Measurements from ENCODE around the gene CRYBG3. TPM values are rescaled to one million over a fixed set of nuclear protein-coding genes. Genes with fewer than 3 reads are reported as not detected.

Gene CRYBG3
- total RNA-seq, 2 experiments from 2014 or later, result 2.2 to 2.4 TPM

DNA sequence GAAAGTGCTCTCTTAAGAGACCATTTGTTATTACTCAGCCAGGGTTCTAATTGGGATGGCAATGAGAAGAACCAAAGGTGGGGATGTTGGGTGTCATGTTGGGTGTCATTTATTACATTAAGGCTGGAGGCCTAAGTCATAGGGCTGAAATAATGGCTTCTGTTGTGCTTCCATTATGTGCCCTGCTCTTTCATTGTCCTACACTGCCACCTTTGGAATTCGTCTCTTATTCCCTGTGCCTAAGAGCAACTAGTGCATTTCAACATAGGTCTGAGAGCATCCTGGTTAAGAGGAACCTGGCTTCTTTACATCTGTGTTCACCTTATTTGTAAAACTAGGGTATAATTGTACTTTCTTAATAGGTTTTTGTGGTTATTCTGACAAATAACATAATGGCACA, 118.2 kb downstream of the CRYBG3 start:
- no peaks in the 10 kb centered on the region for H3K27me3 Mint-ChIP-seq

DNA sequence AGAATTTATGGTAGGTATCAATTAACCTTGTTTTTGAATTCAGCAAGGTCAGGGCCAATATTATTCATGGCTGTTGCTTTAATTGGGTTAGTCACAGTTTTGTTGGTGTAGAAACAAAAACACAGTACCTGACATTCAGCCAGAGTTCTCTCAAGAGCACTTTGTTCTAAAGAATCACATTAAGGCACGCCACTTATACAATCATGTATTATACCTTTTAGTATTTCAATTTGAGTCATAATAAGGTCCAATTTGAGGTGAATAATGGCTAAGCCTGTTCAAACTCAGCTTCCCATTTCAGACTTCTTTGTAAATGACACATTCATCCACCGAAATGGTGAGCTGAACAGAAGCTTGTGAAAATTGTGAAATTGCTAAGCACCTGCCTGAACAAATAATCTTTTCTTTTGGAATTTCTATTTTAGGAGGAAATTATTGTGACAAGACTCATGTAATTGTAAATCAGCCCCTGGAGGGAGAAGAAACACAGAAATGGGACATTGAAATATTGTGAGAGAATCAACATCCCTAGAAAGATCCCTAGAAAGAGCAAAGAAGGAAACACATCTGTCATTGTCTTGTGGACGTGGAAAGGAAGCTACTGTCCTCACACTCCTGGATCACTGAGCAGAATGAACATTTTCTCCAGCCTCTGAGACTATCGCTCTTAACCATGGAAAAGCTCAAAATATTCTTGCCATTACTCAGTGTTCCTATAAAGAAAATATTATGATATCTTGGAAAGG, 121.2 kb downstream of the CRYBG3 start:
- no peak overlapping the region for H3K27ac ChIP-seq (ENCODE audit: low read depth in 1 of 2, low read length in 2 of 2)
- H3K4me1 ChIP-seq (ENCODE audit: insufficient read depth, low read length), result no peaks in the 10 kb centered on the region
- ATAC-seq (ENCODE audit: poor library complexity) (no peak), DNase-seq (no peak)
- Mint-ChIP-seq H3K9me3 (no peaks in the 10 kb centered on the region), H3K27ac (no peak overlapping the region), H3K4me1 (ENCODE audit: low read depth) (no peaks in the 10 kb centered on the region), H3K36me3 (ENCODE audit: low read depth) (peaks cover 56% of the 10 kb centered on the region), H3K4me3 (no peak overlapping the region), H3K27me3 (no peaks in the 10 kb centered on the region)
- intact Hi-C loops (cut with DNase I, micrococcal nuclease), result loop anchor here in 1 of 2 experiments (5.0 kb wide), 1 partner anchor 79 kb away; no protein-coding TSS in a partner anchor
- H3K4me3 ChIP-seq (ENCODE audit: low read length), result no peak overlapping the region
- ChIA-PET CTCF (interaction anchor here (1.4 kb wide), 1 partner anchor 122 kb away, joined by 3 read pairs; the partner anchor contains the start of gene CRYBG3), POLR2A (interaction anchor here (1.3 kb wide), 1 partner anchor 121 kb away, joined by 3 read pairs; the partner anchor contains the start of gene CRYBG3)
- H3K36me3 ChIP-seq (ENCODE audit: insufficient read depth, low read length), result peaks cover 52% of the 10 kb centered on the region
- no peaks in the 10 kb centered on the region for H3K9me3 ChIP-seq (ENCODE audit: control insufficient read depth in 1 of 2, insufficient read depth in 1 of 2, low read length in 2 of 2)
- no peaks in the 10 kb centered on the region for H3K27me3 ChIP-seq (ENCODE audit: control insufficient read depth in 1 of 2, insufficient read depth in 2 of 2, low read length in 2 of 2)
- TF ChIP-seq, protein P1, sequence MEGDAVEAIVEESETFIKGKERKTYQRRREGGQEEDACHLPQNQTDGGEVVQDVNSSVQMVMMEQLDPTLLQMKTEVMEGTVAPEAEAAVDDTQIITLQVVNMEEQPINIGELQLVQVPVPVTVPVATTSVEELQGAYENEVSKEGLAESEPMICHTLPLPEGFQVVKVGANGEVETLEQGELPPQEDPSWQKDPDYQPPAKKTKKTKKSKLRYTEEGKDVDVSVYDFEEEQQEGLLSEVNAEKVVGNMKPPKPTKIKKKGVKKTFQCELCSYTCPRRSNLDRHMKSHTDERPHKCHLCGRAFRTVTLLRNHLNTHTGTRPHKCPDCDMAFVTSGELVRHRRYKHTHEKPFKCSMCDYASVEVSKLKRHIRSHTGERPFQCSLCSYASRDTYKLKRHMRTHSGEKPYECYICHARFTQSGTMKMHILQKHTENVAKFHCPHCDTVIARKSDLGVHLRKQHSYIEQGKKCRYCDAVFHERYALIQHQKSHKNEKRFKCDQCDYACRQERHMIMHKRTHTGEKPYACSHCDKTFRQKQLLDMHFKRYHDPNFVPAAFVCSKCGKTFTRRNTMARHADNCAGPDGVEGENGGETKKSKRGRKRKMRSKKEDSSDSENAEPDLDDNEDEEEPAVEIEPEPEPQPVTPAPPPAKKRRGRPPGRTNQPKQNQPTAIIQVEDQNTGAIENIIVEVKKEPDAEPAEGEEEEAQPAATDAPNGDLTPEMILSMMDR (IDR thresholded peaks at IDR 0.05), result no peak

More for the DNA sequence above, 118.2 kb downstream of the CRYBG3 start:
- ChIA-PET CTCF (no interaction called here), POLR2A (interaction anchor here (1.1 to 1.7 kb wide), 2 partner anchors 13 to 29 kb away, joined by 3 to 4 read pairs; no protein-coding TSS in a partner anchor)
- peaks cover 30% of the 10 kb centered on the region for H3K36me3 Mint-ChIP-seq (ENCODE audit: low read depth)
- H3K36me3 ChIP-seq (ENCODE audit: insufficient read depth, low read length), result peaks cover 24% of the 10 kb centered on the region
- DNase-seq (peak in 4 of 14 experiments; percentile 7 to 53 (median 42)), ATAC-seq (ENCODE audit: poor library complexity) (peak; percentile 59)
- no peaks in the 10 kb centered on the region for H3K9me3 Mint-ChIP-seq
- no peaks in the 10 kb centered on the region for H3K4me1 Mint-ChIP-seq (ENCODE audit: low read depth)
- no peaks in the 10 kb centered on the region for H3K4me1 ChIP-seq (ENCODE audit: insufficient read depth, low read length)
- no peak overlapping the region for H3K27ac Mint-ChIP-seq
- intact Hi-C loops (cut with DNase I, micrococcal nuclease), result loop anchor here (1.0 to 5.0 kb wide), 3 partner anchors 82 to 147 kb away; no protein-coding TSS in a partner anchor
- TF ChIP-seq, protein P1 (IDR thresholded peaks at IDR 0.05), result no peak
- no peaks in the 10 kb centered on the region for H3K9me3 ChIP-seq (ENCODE audit: control insufficient read depth in 1 of 2, insufficient read depth in 1 of 2, low read length in 2 of 2)
- H3K27ac ChIP-seq (ENCODE audit: low read depth in 1 of 2, low read length in 2 of 2), result no peak overlapping the region
- H3K4me3 Mint-ChIP-seq, result no peak overlapping the region
- no peaks in the 10 kb centered on the region for H3K27me3 ChIP-seq (ENCODE audit: control insufficient read depth in 1 of 2, insufficient read depth in 2 of 2, low read length in 2 of 2)
- no peak overlapping the region for H3K4me3 ChIP-seq (ENCODE audit: low read length)

DNA sequence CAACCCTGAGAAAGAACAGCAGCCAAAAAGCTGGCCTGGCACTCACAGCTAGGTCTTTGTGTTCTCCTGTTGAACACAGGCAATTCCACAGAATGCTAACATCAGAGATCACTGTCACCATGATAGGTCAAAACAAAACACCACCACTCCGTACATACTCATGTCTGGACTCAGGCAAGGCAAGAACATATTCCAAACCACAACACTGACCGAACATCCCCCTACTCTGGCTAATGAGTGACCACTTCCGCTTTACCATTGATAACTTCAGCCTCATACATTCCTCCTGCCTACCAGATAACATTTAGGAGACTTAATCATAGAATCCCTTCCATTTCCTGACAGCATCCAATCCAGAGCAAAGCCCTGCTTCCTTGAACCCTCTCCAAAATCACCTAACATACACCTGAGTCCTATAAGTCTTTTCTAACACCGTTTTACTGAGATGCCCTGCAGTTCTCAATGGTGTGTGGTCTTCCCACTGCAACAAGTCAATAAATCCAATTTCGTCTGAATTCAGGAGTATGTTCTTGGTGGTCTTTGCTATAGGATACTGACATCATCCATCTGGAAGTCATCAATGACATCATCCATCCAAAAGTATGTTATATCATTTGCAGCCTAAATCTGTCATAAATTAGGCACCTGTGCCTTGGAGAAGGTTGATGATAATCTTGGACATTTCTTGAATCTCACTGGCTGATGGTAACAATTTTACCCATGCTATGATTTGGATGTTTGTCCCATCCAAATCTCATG, 126.7 kb downstream of the CRYBG3 start:
- TF ChIP-seq, protein P1 (IDR thresholded peaks at IDR 0.05), result no peak
- Histone ChIP-seq H3K27me3 (ENCODE audit: control insufficient read depth in 1 of 2, insufficient read depth in 2 of 2, low read length in 2 of 2) (no peaks in the 10 kb centered on the region), H3K36me3 (ENCODE audit: insufficient read depth, low read length) (peaks cover 83% of the 10 kb centered on the region), H3K4me3 (ENCODE audit: low read length) (no peak overlapping the region), H3K9me3 (ENCODE audit: control insufficient read depth in 1 of 2, insufficient read depth in 1 of 2, low read length in 2 of 2) (no peaks in the 10 kb centered on the region), H3K27ac (ENCODE audit: low read depth in 1 of 2, low read length in 2 of 2) (no peak overlapping the region), H3K4me1 (ENCODE audit: insufficient read depth, low read length) (no peaks in the 10 kb centered on the region)
- H3K27ac Mint-ChIP-seq, result no peak overlapping the region
- no peak overlapping the region for H3K4me3 Mint-ChIP-seq
- intact Hi-C loops (cut with DNase I, micrococcal nuclease), result no loop called here
- no peak for DNase-seq
- ChIA-PET POLR2A (no interaction called here), CTCF (no interaction called here)
- H3K36me3 Mint-ChIP-seq (ENCODE audit: low read depth), result peaks cover 99% of the 10 kb centered on the region
- no peaks in the 10 kb centered on the region for H3K9me3 Mint-ChIP-seq
- H3K4me1 Mint-ChIP-seq (ENCODE audit: low read depth), result no peaks in the 10 kb centered on the region
- ATAC-seq (ENCODE audit: poor library complexity), result no peak
- no peaks in the 10 kb centered on the region for H3K27me3 Mint-ChIP-seq
